Activated CD8-positive, alpha-beta memory T cell treated with anti-CD3 and anti-CD28 coated beads for 24 hours (primary cell): ENCODE data around the gene S100A5.

ENCODE experiments used
- DNase-seq: peaks from one replicate; pipeline ENCODE4 v3.0.0-alpha.2; 2020

The S100A5 gene

DNA sequence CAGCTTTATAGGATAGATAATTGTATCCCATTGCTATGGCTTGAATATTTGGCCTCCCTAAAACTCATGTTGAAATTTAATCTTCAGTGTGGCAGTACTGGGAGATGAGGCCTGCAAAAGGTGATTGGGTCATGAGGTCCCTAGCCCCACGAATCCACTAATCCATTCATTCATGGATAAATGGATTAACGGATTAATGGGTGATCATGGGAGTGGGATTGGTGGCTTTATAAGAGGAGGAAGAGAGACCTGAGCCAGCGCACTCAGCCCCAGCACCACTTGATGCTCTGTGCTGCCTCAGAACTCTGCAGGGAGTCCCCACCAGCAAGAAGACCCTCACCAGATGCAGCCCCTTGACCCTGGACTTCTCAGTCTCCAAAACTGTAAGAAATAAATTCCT is 37.0 kb downstream of the S100A5 start:
- no peak for DNase-seq

DNA sequence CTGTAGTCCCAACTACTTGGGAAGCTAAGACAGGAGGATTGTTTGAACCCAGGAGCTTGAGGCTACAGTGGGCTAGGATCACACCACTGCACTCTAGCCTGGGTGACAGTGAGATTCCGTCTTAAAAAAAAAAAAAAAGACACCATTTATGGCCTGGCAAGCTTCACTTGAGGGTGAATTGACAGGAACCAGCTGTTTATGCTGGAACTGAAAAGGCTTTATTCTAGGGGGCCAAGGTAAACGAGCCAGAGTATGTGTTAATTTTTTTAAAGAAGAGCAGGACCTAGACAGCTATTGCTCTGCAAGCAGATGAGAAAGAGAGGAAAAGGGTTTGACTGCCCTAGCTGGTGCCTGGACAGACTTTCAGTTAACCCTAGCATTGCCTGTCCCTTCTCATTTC is 42.0 kb downstream of the S100A5 start:
- no peak for DNase-seq

DNA sequence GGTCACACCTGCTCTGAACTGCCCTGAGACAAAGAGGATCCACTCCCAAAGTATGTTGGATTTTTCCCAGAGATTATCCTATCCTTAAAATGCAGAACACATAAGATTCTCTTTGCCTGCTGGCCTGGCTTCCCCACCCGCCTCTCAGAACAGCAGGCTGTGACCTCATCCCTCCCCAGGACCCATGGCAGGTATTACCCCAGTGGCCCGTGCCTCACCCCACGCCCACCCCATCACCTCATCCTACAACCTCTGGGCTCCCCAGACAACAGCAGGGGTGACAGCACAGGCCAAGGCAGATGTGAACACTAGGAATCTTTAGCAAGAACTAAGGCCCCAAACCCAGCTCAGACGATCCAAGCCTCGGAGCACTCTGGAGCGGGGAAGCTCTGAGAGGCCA is 45.2 kb downstream of the S100A5 start:
- DNase-seq: no peak

DNA sequence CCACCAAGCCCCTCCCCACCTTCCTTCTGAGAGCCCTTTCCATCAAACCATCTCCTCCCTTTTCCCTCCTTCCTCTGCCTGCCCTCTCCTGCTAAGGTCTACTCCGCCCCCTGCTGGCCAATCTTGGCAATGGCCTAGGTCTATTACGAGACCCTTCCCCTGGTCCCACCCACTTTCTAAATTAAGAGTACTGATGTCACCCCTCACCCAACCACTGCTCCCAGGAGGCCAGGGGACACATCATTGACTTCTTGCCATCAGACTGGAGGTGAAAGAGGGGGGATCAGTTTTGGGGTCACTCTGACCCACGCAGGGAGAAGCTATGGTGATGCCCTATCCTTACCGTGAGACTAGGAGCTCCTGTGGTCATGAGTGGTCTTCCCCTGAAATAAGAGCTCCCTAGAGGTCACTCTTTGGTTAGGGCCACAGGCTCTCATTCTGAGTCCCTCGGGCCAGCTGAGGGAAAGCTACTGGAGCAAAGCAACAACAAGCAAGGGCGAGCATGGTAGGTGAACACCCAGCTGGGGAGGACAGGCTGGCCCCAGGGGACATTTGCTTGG is 45.7 kb downstream of the S100A5 start:
- peak; percentile 88 for DNase-seq

DNA sequence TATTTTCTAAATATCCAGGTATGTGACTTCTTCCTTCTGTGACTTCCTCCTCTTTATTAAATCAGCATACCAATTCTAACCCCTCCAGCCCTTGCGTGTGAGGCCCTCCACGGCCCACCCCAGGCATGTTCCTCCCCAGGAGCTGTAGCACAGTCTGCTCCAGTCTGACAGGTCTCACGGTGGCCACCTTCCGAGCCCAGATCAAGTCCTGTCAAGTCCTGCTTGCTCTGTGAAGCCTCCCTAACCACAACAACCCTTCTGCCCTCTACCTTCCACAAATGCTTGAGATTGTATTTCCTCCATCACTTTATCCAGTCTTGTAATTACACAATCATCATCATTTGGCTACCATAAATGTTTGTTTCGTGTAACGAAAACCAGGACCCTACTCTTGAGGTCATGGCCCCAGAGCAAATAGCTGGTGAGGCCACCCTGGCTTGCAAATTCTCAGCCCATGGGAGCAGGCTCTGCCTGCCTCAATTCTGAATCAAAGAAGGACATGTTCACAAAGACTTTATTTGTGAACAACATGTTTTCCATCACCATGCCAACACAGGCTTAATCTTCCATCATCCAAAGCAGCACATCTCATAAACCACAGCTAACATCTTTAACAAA is 47.3 kb downstream of the S100A5 start:
- no peak for DNase-seq

DNA sequence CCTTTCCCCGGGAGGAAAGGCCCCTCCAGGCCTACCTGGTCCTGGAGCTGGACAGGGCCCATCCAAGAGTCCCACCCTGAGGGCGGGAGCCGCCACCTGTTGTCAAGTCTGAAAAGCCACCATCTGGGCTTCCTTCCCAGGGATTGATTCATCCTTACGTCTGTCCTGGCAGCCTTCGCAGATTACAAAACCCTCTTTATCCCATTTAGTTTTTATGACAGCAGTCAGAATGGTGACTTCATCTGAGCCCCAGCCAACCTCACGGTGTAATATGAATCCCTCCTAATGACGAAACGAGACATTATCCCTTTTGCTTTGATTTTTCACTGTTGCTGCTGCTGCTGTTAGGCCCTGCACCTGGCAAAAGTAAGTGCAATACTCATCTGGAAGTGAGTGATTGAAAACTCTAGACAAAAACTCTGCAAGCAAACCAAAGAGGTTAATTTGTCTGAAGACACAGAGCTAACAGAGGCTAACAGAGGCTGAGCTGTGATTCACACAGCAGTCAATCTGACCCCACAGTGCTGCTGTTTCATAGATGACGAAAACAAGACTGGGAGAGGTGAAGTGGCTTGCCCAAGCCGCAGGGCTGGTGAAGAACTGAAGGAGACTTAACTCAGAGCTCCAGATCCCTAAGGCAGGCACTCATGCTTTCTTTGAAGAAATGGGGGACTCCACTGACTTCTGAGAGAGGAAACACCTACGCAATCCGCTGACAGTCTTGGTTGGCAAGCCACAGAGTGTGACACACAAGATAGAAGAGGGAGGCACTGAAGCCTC is 50.3 kb downstream of the S100A5 start:
- DNase-seq: no peak

DNA sequence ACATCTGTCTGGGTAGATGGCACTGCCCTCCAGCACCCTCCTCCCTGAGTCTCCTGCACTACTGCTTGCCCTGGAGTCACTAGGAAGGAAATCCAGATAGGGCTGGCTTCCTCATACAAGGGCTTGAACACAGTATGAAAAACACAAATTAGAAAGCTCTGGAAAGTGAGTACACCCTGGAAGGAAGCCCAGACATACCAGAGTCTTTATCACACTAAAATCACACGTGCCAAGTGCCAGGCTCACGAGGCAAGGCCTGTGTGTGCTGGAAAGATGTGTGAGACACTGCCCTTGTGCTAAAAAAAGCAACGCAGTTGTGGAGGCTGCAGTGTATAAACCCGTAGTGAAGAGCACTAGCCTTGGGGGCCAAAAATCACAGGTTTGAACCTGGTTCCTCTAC is 52.0 kb downstream of the S100A5 start:
- DNase-seq: no peak

DNA sequence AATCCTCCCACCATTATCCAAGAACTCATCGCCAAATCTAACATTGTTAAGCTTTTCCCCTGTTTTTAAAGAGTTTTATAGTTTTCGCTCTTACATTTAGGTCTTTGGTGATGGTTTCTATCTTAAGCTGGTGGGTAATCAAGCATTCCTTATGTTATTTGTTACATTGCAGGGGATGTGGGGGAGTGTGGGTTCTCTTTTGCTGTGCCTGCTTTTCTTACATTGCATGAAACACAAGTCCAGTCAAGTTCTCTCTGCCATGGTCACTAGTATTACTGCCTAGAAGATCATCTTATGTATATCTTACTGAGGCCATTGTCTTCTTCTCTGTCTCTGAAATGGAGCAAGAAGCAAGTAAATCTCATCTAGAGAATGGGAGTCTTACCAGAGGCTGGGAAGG is 53.0 kb downstream of the S100A5 start:
- no peak for DNase-seq
